GM21619 (cell line): Measurements from ENCODE around the gene EVI5L.
"Not testable (repeated sequence)": the region's sequence is repeated elsewhere in the genome, so short reads cannot be mapped to it uniquely, and the experiment has no call there.

Source experiments
- ATAC-seq: cut with Tn5 transposase; IDR thresholded peaks from one replicate; pipeline ENCODE4 v1.9.1; 2021; ENCODE audit not compliant: unreplicated experiment

The EVI5L gene

GRCh38 chr19:7829561-7830271 lies at the start of gene EVI5L:
Gene EVI5L, plus strand, starts transcription at chr19:7830218. Its CDS starts 16,325 bp downstream, at chr19:7846543.
- ATAC-seq, result peak; percentile 85

- ATAC-seq, result no peak
These were observed 48.9 kb upstream of the EVI5L start for GRCh38 chr19:7781157-7781556.

- ATAC-seq, result no peak
These were observed 46.0 kb upstream of the EVI5L start for GRCh38 chr19:7783991-7784423.

- no peak for ATAC-seq
These were observed 45.2 kb upstream of the EVI5L start for GRCh38 chr19:7784856-7785255.

GRCh38 chr19:7787141-7787540 lies 42.9 kb upstream of the EVI5L start:
- ATAC-seq, result no peak

- ATAC-seq, result no peak
These were observed 42.3 kb upstream of the EVI5L start for GRCh38 chr19:7787602-7788177.

GRCh38 chr19:7788178-7788932 lies 41.7 kb upstream of the EVI5L start:
- ATAC-seq, result no peak

GRCh38 chr19:7788933-7789323 lies 41.1 kb upstream of the EVI5L start:
- no peak for ATAC-seq

GRCh38 chr19:7789447-7789846 lies 40.6 kb upstream of the EVI5L start:
- no peak for ATAC-seq

- no peak for ATAC-seq
These were observed 39.6 kb upstream of the EVI5L start for GRCh38 chr19:7790416-7790815.

- ATAC-seq, result no peak
These were observed 37.7 kb upstream of the EVI5L start for GRCh38 chr19:7792281-7792680.

GRCh38 chr19:7792701-7793100 lies 37.3 kb upstream of the EVI5L start:
- ATAC-seq, result not testable (repeated sequence)

- no peak for ATAC-seq
These were observed 36.5 kb upstream of the EVI5L start for GRCh38 chr19:7793493-7793892.

GRCh38 chr19:7795555-7796161 lies 34.4 kb upstream of the EVI5L start:
- no peak for ATAC-seq

GRCh38 chr19:7799640-7800355 lies 30.2 kb upstream of the EVI5L start:
- no peak for ATAC-seq

GRCh38 chr19:7801020-7801570 lies 28.9 kb upstream of the EVI5L start:
- no peak for ATAC-seq

- ATAC-seq, result no peak
These were observed 23.8 kb upstream of the EVI5L start for GRCh38 chr19:7806234-7806633.

GRCh38 chr19:7806876-7807275 lies 23.1 kb upstream of the EVI5L start:
- no peak for ATAC-seq

- ATAC-seq, result no peak
These were observed 21.9 kb upstream of the EVI5L start for GRCh38 chr19:7808108-7808507.

GRCh38 chr19:7811989-7812388 lies 18.0 kb upstream of the EVI5L start:
- no peak for ATAC-seq

GRCh38 chr19:7815325-7815724 lies 14.7 kb upstream of the EVI5L start:
- no peak for ATAC-seq
